H1 (cell line): ENCODE data around the gene TCL1A. TPM values are rescaled to one million over a fixed set of nuclear protein-coding genes. Genes with fewer than 3 reads are reported as not detected.

Experiments used
- ATF2 ChIP-seq: IDR thresholded peaks from 2 replicates; pipeline ENCODE4 v1.6.1; 2012; ENCODE audit warnings: low read length, inconsistent platforms
- FOSL1 ChIP-seq: IDR thresholded peaks from 2 replicates; pipeline ENCODE4 v1.6.1; 2011; ENCODE audit warnings: mild to moderate bottlenecking, low read depth, low read length, moderate library complexity; ENCODE audit not compliant: insufficient read depth
- RBBP5 ChIP-seq: IDR thresholded peaks from 2 replicates; pipeline ENCODE4 v1.7.1; 2012; ENCODE audit warnings: low read depth, mild to moderate bottlenecking, inconsistent platforms, low read length, moderate library complexity, borderline replicate concordance
- polyA plus RNA-seq, 7 experiments: library from polyadenylated mRNA; depleted of rRNA in 3 of 7; stranded (reverse) in 5 of 7; unstranded in 2 of 7; fragments of >200 nt in 5 of 7; fragments of 200-250 nt in 2 of 7; gene quantifications; 1 replicate in 5 of 7; 2 replicates in 1 of 7; 4 replicates in 1 of 7; pipeline versions ENCODE4 v1.2.1 to v1.2.3, GENCODE V29; 2011 to 2013; ENCODE audit warnings: missing spikeins in 2 of 7, mixed read lengths in 2 of 7
- total RNA-seq: library from RNA; stranded (reverse); fragmentation: NEBNext Ultra II Directional; extraction: Animal tissue kit (Norgen Biotek cat#: 25700); gene quantifications from 2 replicates; pipeline ENCODE4 v1.2.1, GENCODE V29; 2021

The TCL1A gene
- total and polyA plus RNA-seq, 2 of the 8 experiments (the other 6 are each of a cell fraction or from before 2014, with no cell fraction given): 0.35 to 7.6 TPM

- TF ChIP-seq FOSL1 (no peak), RBBP5 (no peak), ATF2 (no peak)
- TF ChIP-seq, all 59 proteins: peak for 0
These were observed 47.5 kb downstream of the TCL1A start (continued) for GRCh38 chr14:95666450-95666849.
